ENCODE results near the gene STARD10. TPM values are rescaled to one million over a fixed set of nuclear protein-coding genes. Genes with fewer than 3 reads are reported as not detected.

Gene STARD10
- total and polyA plus RNA-seq, 11 donors: 35.2 to 237 (median 55.2) TPM

- Histone ChIP-seq H3K27ac (peak overlapping the region in 1 of 12 donors; percentile 67), H3K4me3 (no peak overlapping the region), H3K9me3 (no peaks in the 10 kb centered on the region), H3K36me3 (peaks cover 0 to 12% (median 0%) of the 10 kb centered on the region in 9 donors), H3K27me3 (no peaks in the 10 kb centered on the region), H3K4me1 (peaks cover 0 to 36% (median 15%) of the 10 kb centered on the region in 12 donors)
- DNase-seq (peak in 1 of 5 donors; percentile 25), ATAC-seq (peak in 2 of 4 donors; percentile 8 to 19)
- TF ChIP-seq CTCF (IDR thresholded peaks at IDR 0.05): peak in 1 of 12 donors; percentile 12
- no peak for TF ChIP-seq POLR2A (IDR thresholded peaks at IDR 0.05)
- intact Hi-C loops (cut with DNase I): loop anchor here in 1 of 10 donors (2.0 kb wide), 1 partner anchor 37 kb away; no protein-coding TSS in a partner anchor
- WGBS, 4 donors: 88 to 94% (median 91%) methylated on average over 8 to 9 of the region's 9 CpGs
These were observed 40.3 kb downstream of the STARD10 start for GRCh38 chr11:72753341-72754148.

- TF ChIP-seq POLR2A (IDR thresholded peaks at IDR 0.05) (no peak), CTCF (IDR thresholded peaks at IDR 0.05) (peak in 3 of 12 donors; percentile 4 to 12 (median 6))
- Histone ChIP-seq H3K27ac (peak within 1 kb of the TSS in 7 of 12 donors; percentile 34 to 67 (median 58)), H3K36me3 (peaks cover 0 to 9% (median 0%) of the 10 kb centered on the region in 9 donors), H3K9me3 (no peaks in the 10 kb centered on the region), H3K4me3 (peak within 1 kb of the TSS; percentile 56 to 88 (median 72)), H3K27me3 (no peaks in the 10 kb centered on the region), H3K4me1 (peaks cover 0 to 30% (median 15%) of the 10 kb centered on the region in 12 donors)
- DNase-seq: peak; percentile 71 to 86 (median 78)
- WGBS, 4 donors: 2 to 11% (median 4%) methylated on average over 9 to 51 of the region's 51 CpGs
- ATAC-seq: peak; percentile 75 to 94 (median 92)
- intact Hi-C loops (cut with DNase I): loop anchor here in 1 of 10 donors (2.0 kb wide), 1 partner anchor 38 kb away; no protein-coding TSS in a partner anchor
These were observed 41.5 kb downstream of the STARD10 start, which contains the start of gene ARAP1 for GRCh38 chr11:72752088-72752914. TSS of gene ARAP1 (minus strand) at chr11:72752408. CDS start at chr11:72727128, 25,280 bp downstream.

GRCh38 chr11:72751116-72752087, 42.4 kb downstream of the STARD10 start:
- peak overlapping the region in 6 of 12 donors; percentile 34 to 67 (median 60) for H3K27ac ChIP-seq
- H3K9me3 ChIP-seq: no peaks in the 10 kb centered on the region
- DNase-seq (peak in 1 of 5 donors; percentile 25), ATAC-seq (peak in 1 of 4 donors; percentile 9)
- WGBS, 4 donors: 43 to 51% (median 44%) methylated on average over 15 to 19 of the region's 19 CpGs
- peak overlapping the region; percentile 56 to 88 (median 72) for H3K4me3 ChIP-seq
- TF ChIP-seq POLR2A (IDR thresholded peaks at IDR 0.05) (no peak), CTCF (IDR thresholded peaks at IDR 0.05) (no peak)
- no peaks in the 10 kb centered on the region for H3K27me3 ChIP-seq
- intact Hi-C loops (cut with DNase I): loop anchor here in 1 of 10 donors (2.0 kb wide), 1 partner anchor 39 kb away; no protein-coding TSS in a partner anchor
- peaks cover 0 to 3% (median 0%) of the 10 kb centered on the region in 9 donors for H3K36me3 ChIP-seq
- H3K4me1 ChIP-seq: peaks cover 0 to 30% (median 15%) of the 10 kb centered on the region in 12 donors

Measured in heart left ventricle (tissue), 16 donors.